ENCODE results near the gene DNAAF1.

- TF ChIP-seq POLR2A (IDR thresholded peaks at IDR 0.05): no peak
- no peak for TF ChIP-seq CTCF (IDR thresholded peaks at IDR 0.05)
These were observed 37.8 kb downstream of the DNAAF1 start for GRCh38 chr16:84182680-84183571.

Data from esophagus squamous epithelium (tissue), 4 donors.